Thyroid gland (tissue), 4 donors: ENCODE results near the gene RASGRP3. TPM values are rescaled to one million over a fixed set of nuclear protein-coding genes. Genes with fewer than 3 reads are reported as not detected.

Experiments used
- DNase-seq, 2 donors: peaks; one replicate each; pipeline ENCODE4 v3.0.0-alpha.2; 2019
- H3K27ac ChIP-seq, 3 donors: fragments of 200-600 bp; sonication (generic); 1 replicate in 2 of 3; 2 replicates in 1 of 3; pipeline ENCODE4 v1.5.1; 2016 to 2019; ENCODE audit warnings: mild to moderate bottlenecking in 1 of 3, moderate library complexity in 1 of 3
- H3K27me3 ChIP-seq: fragments of 200-600 bp; sonication (generic); one replicate; pipeline ENCODE4 v1.5.1; 2019
- H3K36me3 ChIP-seq, 2 donors: fragments of 200-600 bp; sonication (generic); one replicate each; pipeline ENCODE4 v1.5.1; 2016 to 2019
- H3K4me1 ChIP-seq, 2 donors: fragments of 200-600 bp; sonication (generic); one replicate each; pipeline ENCODE4 v1.5.1; 2017 to 2019
- H3K4me3 ChIP-seq, 3 donors: fragments of 200-600 bp; sonication (generic); replicated peaks in 1 of 3; 1 replicate in 2 of 3; 2 replicates in 1 of 3; pipeline ENCODE4 v1.5.1; 2016; ENCODE audit warnings: mild to moderate bottlenecking in 1 of 3
- H3K9me3 ChIP-seq: fragments of 200-600 bp; sonication (generic); one replicate; pipeline ENCODE4 v1.5.1; 2017
- CTCF ChIP-seq, 6 experiments: fragments of 200-600 bp in 3 of 6; fragments of 450-650 bp in 3 of 6; sonication (generic) in 3 of 6; IDR thresholded peaks; one replicate each; pipeline ENCODE4 v1.5.1; 2016 to 2019; ENCODE audit warnings: antibody characterized with exemption in 6 of 6, mild to moderate bottlenecking in 2 of 6, inconsistent platforms in 1 of 6, moderate library complexity in 1 of 6
- POLR2A ChIP-seq, 2 donors: fragments of 450-650 bp; IDR thresholded peaks; one replicate each; pipeline ENCODE4 v1.6.1; 2017; ENCODE audit warnings: antibody characterized with exemption in 2 of 2, mild to moderate bottlenecking in 2 of 2, moderate library complexity in 1 of 2
- WGBS, 2 donors: methylation state at CpG; one replicate each; pipeline ENCODE4 v1.1.5; 2017; 5-methylcytosine and 5-hydroxymethylcytosine counted together
- intact Hi-C: fragments of 100-400 bp; cut with DNase I; formaldehyde crosslinking; loops from one replicate; pipeline ENCODE4 v1.15.1; 2023
- total RNA-seq, 4 donors: library from RNA; depleted of rRNA; stranded (reverse); fragments of >200 nt; gene quantifications; one replicate each; pipeline ENCODE4 v1.2.3, GENCODE V29; 2016

RASGRP3 gene
- total RNA-seq, 4 donors from 2014 or later = 30.9 to 46.9 (median 34.8) TPM

- no peak for TF ChIP-seq CTCF (IDR thresholded peaks at IDR 0.05)
- no peak for TF ChIP-seq POLR2A (IDR thresholded peaks at IDR 0.05)
- no peak for DNase-seq
- WGBS, 2 donors = 88 to 93% methylated on average over 2 of the region's 2 CpGs
- H3K9me3 ChIP-seq = no peaks in the 10 kb centered on the region
- H3K36me3 ChIP-seq = no peaks in the 10 kb centered on the region
- H3K4me3 ChIP-seq = no peak overlapping the region
- H3K27ac ChIP-seq = no peak overlapping the region
- intact Hi-C loops = no loop called here
- no peaks in the 10 kb centered on the region for H3K27me3 ChIP-seq
- H3K4me1 ChIP-seq = peaks cover 0 to 2% of the 10 kb centered on the region in 2 donors
These were observed 25.6 kb downstream of the RASGRP3 start for GRCh38 chr2:33502025-33502424.

- WGBS, 2 donors = 61 to 79% methylated on average over 1 of the region's 1 CpG
- H3K4me3 ChIP-seq = no peak overlapping the region
- no peaks in the 10 kb centered on the region for H3K4me1 ChIP-seq
- DNase-seq = no peak
- H3K27me3 ChIP-seq = no peaks in the 10 kb centered on the region
- TF ChIP-seq CTCF (IDR thresholded peaks at IDR 0.05) (no peak), POLR2A (IDR thresholded peaks at IDR 0.05) (no peak)
- H3K9me3 ChIP-seq = no peaks in the 10 kb centered on the region
- no peaks in the 10 kb centered on the region for H3K36me3 ChIP-seq
- intact Hi-C loops = no loop called here
- H3K27ac ChIP-seq = no peak overlapping the region
These were observed 26.6 kb downstream of the RASGRP3 start for GRCh38 chr2:33503002-33503401.

- no peak for DNase-seq
- Histone ChIP-seq H3K27me3 (no peaks in the 10 kb centered on the region), H3K36me3 (no peaks in the 10 kb centered on the region), H3K27ac (no peak overlapping the region), H3K4me1 (no peaks in the 10 kb centered on the region), H3K4me3 (no peak overlapping the region), H3K9me3 (no peaks in the 10 kb centered on the region)
- no peak for TF ChIP-seq POLR2A (IDR thresholded peaks at IDR 0.05)
- no peak for TF ChIP-seq CTCF (IDR thresholded peaks at IDR 0.05)
- 87 to 93% methylated on average over 1 of the region's 1 CpG for WGBS, 2 donors
- intact Hi-C loops = no loop called here
These were observed 29.5 kb downstream of the RASGRP3 start for GRCh38 chr2:33505966-33506365.

- no peaks in the 10 kb centered on the region for H3K9me3 ChIP-seq
- no peak overlapping the region for H3K27ac ChIP-seq
- 76 to 80% methylated on average over 5 of the region's 5 CpGs for WGBS, 2 donors
- intact Hi-C loops = no loop called here
- H3K4me1 ChIP-seq = no peaks in the 10 kb centered on the region
- DNase-seq = no peak
- TF ChIP-seq CTCF (IDR thresholded peaks at IDR 0.05) (no peak), POLR2A (IDR thresholded peaks at IDR 0.05) (no peak)
- H3K4me3 ChIP-seq = no peak overlapping the region
- H3K36me3 ChIP-seq = no peaks in the 10 kb centered on the region
- no peaks in the 10 kb centered on the region for H3K27me3 ChIP-seq
These were observed 33.6 kb downstream of the RASGRP3 start for GRCh38 chr2:33509908-33510585.

GRCh38 chr2:33510586-33510968 lies 34.1 kb downstream of the RASGRP3 start:
- Histone ChIP-seq H3K27ac (no peak overlapping the region), H3K36me3 (no peaks in the 10 kb centered on the region), H3K4me3 (no peak overlapping the region), H3K4me1 (no peaks in the 10 kb centered on the region), H3K27me3 (no peaks in the 10 kb centered on the region), H3K9me3 (no peaks in the 10 kb centered on the region)
- DNase-seq = no peak
- intact Hi-C loops = no loop called here
- 67 to 73% methylated on average over 4 of the region's 4 CpGs for WGBS, 2 donors
- TF ChIP-seq POLR2A (IDR thresholded peaks at IDR 0.05) (no peak), CTCF (IDR thresholded peaks at IDR 0.05) (no peak)
